Neural progenitor cell (in vitro differentiated cells): ENCODE measurements around the gene ZIC1.

Experiments
- EZH2 ChIP-seq: fragments of 200-600 bp; sonication (generic); IDR thresholded peaks from 2 replicates; pipeline ENCODE4 v1.6.1; 2017; ENCODE audit warnings: antibody characterized with exemption, mild to moderate bottlenecking, moderate library complexity
- TF ChIP-seq, protein P1 (sequence below): fragments of 200-600 bp; sonication (generic); IDR thresholded peaks from 2 replicates; pipeline ENCODE4 v1.5.1; 2017; ENCODE audit warnings: antibody characterized with exemption, mild to moderate bottlenecking

- TF ChIP-seq, protein P1, sequence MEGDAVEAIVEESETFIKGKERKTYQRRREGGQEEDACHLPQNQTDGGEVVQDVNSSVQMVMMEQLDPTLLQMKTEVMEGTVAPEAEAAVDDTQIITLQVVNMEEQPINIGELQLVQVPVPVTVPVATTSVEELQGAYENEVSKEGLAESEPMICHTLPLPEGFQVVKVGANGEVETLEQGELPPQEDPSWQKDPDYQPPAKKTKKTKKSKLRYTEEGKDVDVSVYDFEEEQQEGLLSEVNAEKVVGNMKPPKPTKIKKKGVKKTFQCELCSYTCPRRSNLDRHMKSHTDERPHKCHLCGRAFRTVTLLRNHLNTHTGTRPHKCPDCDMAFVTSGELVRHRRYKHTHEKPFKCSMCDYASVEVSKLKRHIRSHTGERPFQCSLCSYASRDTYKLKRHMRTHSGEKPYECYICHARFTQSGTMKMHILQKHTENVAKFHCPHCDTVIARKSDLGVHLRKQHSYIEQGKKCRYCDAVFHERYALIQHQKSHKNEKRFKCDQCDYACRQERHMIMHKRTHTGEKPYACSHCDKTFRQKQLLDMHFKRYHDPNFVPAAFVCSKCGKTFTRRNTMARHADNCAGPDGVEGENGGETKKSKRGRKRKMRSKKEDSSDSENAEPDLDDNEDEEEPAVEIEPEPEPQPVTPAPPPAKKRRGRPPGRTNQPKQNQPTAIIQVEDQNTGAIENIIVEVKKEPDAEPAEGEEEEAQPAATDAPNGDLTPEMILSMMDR = no peak
- TF ChIP-seq EZH2 = peak; percentile 94
These were observed 11.0 kb upstream of the ZIC1 start for GRCh38 chr3:147397875-147398812.
